ENCODE measurements around the gene DNAH14.
"Not testable (repeated sequence)": the region's sequence is repeated elsewhere in the genome, so short reads cannot be mapped to it uniquely, and the experiment has no call there.

Gene DNAH14

GRCh38 chr1:224921354-224921753 lies 8.1 kb upstream of the DNAH14 start:
- DNase-seq (ENCODE audit: low spot score), result no peak

- peak; percentile 62 for DNase-seq (ENCODE audit: low spot score)
Measured at GRCh38 chr1:224922404-224923164, 6.9 kb upstream of the DNAH14 start.

DNA sequence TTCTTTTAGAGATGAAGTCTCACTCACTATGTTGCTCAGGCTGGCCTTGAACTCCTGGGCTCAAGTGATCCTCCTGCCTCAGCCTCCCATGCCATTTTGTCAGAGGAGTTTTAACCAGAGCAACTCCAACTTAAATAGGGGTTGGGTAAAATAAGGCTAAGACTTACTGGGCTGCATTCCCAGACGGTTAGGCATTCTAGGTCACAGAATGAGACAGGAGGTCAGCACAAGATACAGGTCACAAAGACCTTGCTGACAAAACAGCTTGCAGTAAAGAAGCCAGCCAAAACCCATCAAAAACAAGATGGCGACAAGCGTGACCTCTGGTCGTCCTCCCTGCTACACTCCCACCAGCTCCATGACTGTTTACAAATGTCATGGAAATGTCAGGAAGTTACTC lies 5.7 kb upstream of the DNAH14 start:
- DNase-seq (ENCODE audit: low spot score), result no peak

DNA sequence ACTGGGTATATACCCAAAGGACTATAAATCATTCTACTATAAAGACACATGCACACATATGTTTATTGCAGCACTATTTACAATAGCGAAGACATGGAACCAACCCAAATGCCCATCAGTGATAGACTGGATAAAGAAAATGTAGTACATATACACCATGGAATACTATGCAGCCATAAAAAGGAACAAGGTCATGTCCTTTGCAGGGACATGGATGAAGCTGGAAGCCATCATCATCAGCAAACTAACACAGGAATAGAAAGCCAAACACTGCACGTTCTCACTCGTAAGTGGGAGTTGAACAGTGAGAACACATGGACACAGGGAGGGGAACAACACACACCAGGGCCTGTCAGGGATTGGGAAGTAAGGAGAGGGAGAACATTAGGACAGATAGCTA lies 1.8 kb upstream of the DNAH14 start:
- not testable (repeated sequence) for DNase-seq (ENCODE audit: low spot score)

GRCh38 chr1:224928906-224929305 lies 569 bp upstream of the DNAH14 start:
- no peak for DNase-seq (ENCODE audit: low spot score)

DNA sequence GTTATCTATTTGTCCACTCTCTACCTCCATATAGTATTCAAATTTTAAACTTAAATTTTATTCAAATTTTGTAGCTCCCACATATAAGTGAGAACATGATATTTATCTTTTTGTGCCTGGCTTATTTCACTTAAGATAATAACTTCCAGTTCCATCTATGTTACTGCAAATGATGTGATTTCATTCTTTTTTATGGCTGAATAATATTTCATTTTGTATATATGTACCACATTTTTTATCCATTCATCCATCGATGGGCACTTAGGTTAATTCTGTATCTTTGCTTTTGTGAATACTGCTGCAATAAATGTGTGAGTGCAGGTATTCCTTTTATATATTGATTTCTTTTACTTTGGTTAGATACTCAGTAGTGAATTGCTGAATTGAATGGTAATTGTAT lies 2.1 kb downstream of the DNAH14 start:
- DNase-seq (ENCODE audit: low spot score), result no peak

- no peak for DNase-seq (ENCODE audit: low spot score)
Measured at GRCh38 chr1:224932607-224933249, 3.3 kb downstream of the DNAH14 start.

DNA sequence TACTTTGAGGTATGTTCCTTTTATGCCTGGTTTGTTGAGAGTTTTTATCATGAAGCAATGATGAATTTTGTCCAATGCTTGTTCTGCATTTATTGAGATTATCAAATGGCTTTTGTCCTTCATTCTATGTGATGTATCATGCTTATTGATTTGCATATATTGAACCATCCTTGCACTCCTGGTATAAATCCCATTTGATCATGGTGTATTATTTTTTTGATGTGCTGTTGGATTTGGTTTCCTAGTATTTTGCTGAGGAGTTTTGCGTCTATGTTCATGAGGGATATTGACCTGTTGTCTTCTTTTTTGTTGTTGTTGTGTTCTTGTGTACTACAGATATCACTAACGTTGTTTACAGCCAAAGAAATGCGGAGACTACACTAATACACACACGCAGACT lies 4.1 kb downstream of the DNAH14 start:
- DNase-seq (ENCODE audit: low spot score), result no peak

DNA sequence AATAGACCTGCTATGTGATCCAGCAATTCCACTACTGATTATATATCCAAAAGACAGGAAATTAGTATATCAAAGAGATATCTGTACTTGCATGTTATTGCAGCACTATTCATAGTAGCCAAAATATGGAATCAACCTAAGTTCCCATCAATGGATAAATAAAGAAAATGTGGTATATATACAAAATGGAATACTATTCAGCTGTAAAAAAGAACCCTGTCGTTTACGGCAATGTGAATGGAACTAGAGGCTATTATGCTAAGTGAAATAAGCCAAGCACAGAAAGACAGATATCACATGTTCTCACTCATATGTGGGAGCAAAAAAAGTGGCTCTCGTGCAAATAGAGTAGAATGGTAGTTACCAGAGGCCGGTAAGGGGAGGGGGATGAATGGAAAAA lies 9.2 kb downstream of the DNAH14 start:
- no peak for DNase-seq (ENCODE audit: low spot score)

- no peak for DNase-seq (ENCODE audit: low spot score)
Measured at GRCh38 chr1:224939844-224940425, 10.5 kb downstream of the DNAH14 start.

GRCh38 chr1:224940735-224941134 lies 11.3 kb downstream of the DNAH14 start:
- not testable (repeated sequence) for DNase-seq (ENCODE audit: low spot score)

DNA sequence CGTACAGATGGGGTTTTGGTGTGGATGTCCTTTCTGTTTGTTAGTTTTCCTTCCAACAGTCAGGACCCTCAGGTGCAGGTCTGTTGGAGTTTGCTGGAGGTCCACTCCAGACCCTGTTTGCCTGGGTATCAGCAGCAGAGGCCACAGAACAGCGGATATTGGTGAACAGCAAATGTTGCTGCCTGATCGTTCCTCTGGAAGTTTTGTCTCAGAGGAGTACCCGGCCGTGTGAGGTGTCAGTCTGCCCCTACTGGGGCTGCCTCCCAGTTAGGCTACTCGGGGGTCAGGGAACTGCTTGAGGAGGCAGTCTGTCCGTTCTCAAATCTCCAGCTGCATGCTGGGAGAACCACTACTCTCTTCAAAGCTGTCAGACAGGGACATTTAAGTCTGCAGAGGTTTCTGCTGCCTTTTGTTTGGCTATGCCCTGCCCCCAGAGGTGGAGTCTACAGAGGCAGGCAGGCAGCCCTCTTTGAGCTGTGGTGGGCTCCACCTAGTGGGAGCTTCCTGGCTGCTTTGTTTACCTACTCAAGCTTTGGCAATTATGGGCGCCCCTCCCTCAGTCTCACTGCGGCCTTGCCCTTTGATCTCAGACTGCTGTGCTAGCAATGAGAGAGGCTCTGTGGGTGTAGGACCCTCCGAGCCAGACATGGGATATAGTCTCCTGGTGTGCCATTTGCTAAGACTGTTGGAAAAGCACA lies 16.3 kb downstream of the DNAH14 start:
- DNase-seq (ENCODE audit: low spot score), result not testable (repeated sequence)

GRCh38 chr1:224946349-224946691 lies 16.8 kb downstream of the DNAH14 start:
- not testable (repeated sequence) for DNase-seq (ENCODE audit: low spot score)

DNA sequence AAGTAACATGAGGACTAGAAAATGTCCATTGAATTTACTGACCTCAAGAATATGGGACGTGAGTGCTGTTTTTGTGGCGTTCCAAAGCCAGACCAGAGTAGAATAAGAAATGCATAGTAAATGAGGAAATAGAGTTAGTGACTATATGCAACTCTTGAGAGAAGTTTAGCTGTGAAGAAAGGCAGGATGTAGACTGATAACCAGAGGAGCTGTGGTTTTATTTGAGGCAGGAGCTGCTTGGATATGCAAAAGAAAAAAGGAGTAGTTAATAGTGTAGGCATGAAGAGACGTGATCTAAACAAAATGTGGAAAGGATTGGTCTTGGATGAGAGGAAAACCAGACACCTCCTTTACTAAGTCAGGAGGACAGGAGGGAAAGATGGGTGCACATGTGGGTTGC lies 28.2 kb downstream of the DNAH14 start:
- no peak for DNase-seq (ENCODE audit: low spot score)

DNA sequence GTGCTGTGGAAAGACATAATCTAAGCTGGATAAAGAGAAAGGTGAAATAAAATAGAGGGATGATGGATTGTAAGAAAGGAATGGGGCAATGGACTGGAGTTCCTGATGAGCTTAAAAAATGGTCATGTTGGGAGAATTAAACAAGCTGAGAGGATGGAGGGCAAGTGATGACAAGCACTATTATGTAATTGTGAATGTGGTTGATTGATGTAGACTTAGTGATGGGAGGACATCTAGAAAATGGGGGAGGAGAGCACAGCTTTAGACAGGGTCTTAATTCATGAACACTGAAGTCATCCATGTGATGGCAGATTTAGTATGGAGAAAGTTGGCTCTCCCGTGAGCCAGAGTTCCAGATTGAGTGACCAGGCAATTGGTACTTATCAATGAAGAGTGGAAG lies 29.0 kb downstream of the DNAH14 start:
- no peak for DNase-seq (ENCODE audit: low spot score)

GRCh38 chr1:224959115-224959514 lies 29.6 kb downstream of the DNAH14 start:
- no peak for DNase-seq (ENCODE audit: low spot score)

DNA sequence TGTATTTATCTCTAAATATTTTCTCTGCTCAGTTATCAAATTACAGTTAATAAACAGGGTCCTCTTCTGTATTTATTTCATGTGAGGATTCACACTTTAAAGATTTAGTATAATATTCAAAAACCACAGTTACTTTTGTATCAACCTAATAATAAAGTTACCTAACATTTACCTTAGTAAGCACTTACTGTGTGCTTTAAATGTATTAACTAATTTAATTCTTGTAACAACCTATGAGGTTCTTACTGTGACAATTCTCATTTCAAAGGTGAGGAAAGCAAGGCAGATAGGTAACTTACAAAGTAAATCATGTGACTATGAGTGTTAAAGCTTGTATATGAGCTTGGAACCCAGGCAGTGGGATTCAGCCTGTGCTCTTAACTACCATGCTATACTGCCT lies 30.2 kb downstream of the DNAH14 start:
- no peak for DNase-seq (ENCODE audit: low spot score)

DNA sequence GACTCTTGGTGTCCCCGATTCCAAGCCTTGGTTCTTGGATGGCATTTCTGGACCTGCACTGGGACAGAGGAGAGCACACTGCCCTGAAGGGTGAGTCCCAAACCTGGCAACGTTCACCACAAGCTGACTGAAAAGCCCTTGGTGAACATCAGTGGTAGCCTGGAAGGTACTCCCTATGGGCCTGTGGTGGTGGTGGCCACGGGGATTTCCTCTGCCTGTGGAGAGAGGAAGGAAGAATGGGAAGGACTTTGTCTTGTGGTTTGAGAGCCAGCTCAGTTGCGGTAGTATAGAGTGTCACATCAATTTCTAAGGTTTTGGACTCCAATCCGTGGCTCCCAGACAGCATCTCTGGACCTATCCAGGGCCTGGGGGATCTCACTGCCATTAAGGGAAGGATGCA lies 50.7 kb downstream of the DNAH14 start:
- no peak for DNase-seq (ENCODE audit: low spot score)

- not testable (repeated sequence) for DNase-seq (ENCODE audit: low spot score)
Measured at GRCh38 chr1:224981922-224982354, 52.5 kb downstream of the DNAH14 start.

GRCh38 chr1:224988042-224988441 lies 58.6 kb downstream of the DNAH14 start:
- no peak for DNase-seq (ENCODE audit: low spot score)

- DNase-seq (ENCODE audit: low spot score), result no peak
Measured at GRCh38 chr1:224989615-224990014, 60.1 kb downstream of the DNAH14 start.

GRCh38 chr1:224991550-224991949 lies 62.1 kb downstream of the DNAH14 start:
- not testable (repeated sequence) for DNase-seq (ENCODE audit: low spot score)

- DNase-seq (ENCODE audit: low spot score), result no peak
Measured at GRCh38 chr1:224995602-224996001, 66.1 kb downstream of the DNAH14 start.
